K562 (cell line): ENCODE measurements around the gene GEMIN2. TPM values are rescaled to one million over a fixed set of nuclear protein-coding genes. Genes with fewer than 3 reads are reported as not detected.

Experiments used
- ATAC-seq: fragments of 200-7000 bp; cut with Tn5 transposase; 3 replicates; pipeline ENCODE4 v1.9.1; 2020; ENCODE audit warnings: moderate library complexity
- BruUV-seq: library from RNA; stranded (reverse); fragments of 400-500 nt; replicated peaks from 2 replicates; lab custom pipeline; 2021; lab: Mats Ljungman, UMichigan
- CTCF ChIA-PET: fragments of 300-600 bp; formaldehyde crosslinking; extraction: SDS; loops from one replicate; lab custom pipeline; 2021; ENCODE audit warnings: low intra/inter-chr PET ratio; lab: Yijun Ruan, JAX
- POLR2A ChIA-PET: fragments of 300-600, 350-650 bp; sonication (Branson Sonifier 250); formaldehyde crosslinking; extraction: SDS; loops from one replicate; lab custom pipeline; 2021; ENCODE audit warnings: antibody characterized with exemption, inconsistent platforms; lab: Yijun Ruan, JAX
- DNase-seq, 4 experiments: peaks; one replicate each; pipeline versions ENCODE4 v3.0.0 to v3.0.0-alpha.2; 2011 to 2018; ENCODE audit warnings: low spot score in 3 of 4, mixed read lengths in 3 of 4; ENCODE audit errors: extremely low read depth in 1 of 4
- FAIRE-seq: peaks from 2 replicates; lab custom pipeline; 2011; peaks lifted over from hg19 to GRCh38; lab: Jason Lieb, UNC
- H2AFZ ChIP-seq: 2 replicates; pipeline ENCODE4 v1.6.0; 2011; ENCODE audit warnings: low read depth, low read length, control low read depth, inconsistent platforms
- H3K27ac ChIP-seq: fragments of 200-600 bp; 3 replicates; pipeline ENCODE4 v1.8.0; 2011; ENCODE audit warnings: low read depth, mild to moderate bottlenecking, control low read depth, inconsistent platforms, low read length, moderate library complexity, mixed read lengths; ENCODE audit errors: extremely low read depth
- H3K27me3 ChIP-seq, 2 experiments: fragments of 300-600 bp in 1 of 2; 2 replicates in 1 of 2; 3 replicates in 1 of 2; pipeline versions ENCODE4 v1.6.0 to v1.8.0; 2011; ENCODE audit warnings: inconsistent platforms in 2 of 2, low read length in 2 of 2, mild to moderate bottlenecking in 1 of 2, mixed read lengths in 1 of 2, moderate library complexity in 1 of 2; ENCODE audit not compliant: control insufficient read depth in 2 of 2, insufficient read depth in 2 of 2
- H3K36me3 ChIP-seq: fragments of 300-600 bp; 3 replicates; pipeline ENCODE4 v1.8.0; 2011; ENCODE audit warnings: mild to moderate bottlenecking, low read length, inconsistent platforms; ENCODE audit not compliant: control insufficient read depth, insufficient read depth
- H3K4me1 ChIP-seq, 2 experiments: fragments of 200-600 bp in 1 of 2; replicated peaks in 1 of 2; 2 replicates in 1 of 2; 3 replicates in 1 of 2; pipeline versions ENCODE4 v1.5.1 to v1.8.0; 2011; ENCODE audit warnings: inconsistent platforms in 2 of 2, low read length in 2 of 2, mild to moderate bottlenecking in 1 of 2, mixed read lengths in 1 of 2, moderate library complexity in 1 of 2; ENCODE audit not compliant: control insufficient read depth in 2 of 2, insufficient read depth in 2 of 2
- H3K4me2 ChIP-seq: 2 replicates; pipeline ENCODE4 v1.6.1; 2011; ENCODE audit warnings: low read length, control low read depth, inconsistent platforms, mixed read lengths; ENCODE audit not compliant: insufficient read depth
- H3K4me3 ChIP-seq: fragments of 200-600 bp; sonication (generic), shearing (Covaris generic); 2 replicates; pipeline ENCODE4 v1.5.1; 2016; ENCODE audit warnings: control low read depth, inconsistent platforms
- H3K79me2 ChIP-seq: fragments of 200-600 bp; 3 replicates; pipeline ENCODE4 v1.8.0; 2011; ENCODE audit warnings: low read length, inconsistent platforms; ENCODE audit not compliant: control insufficient read depth, insufficient read depth
- H3K9ac ChIP-seq, 2 experiments: 2 replicates each; pipeline versions ENCODE4 v1.6.0 to v1.6.1; 2011; ENCODE audit warnings: low read depth in 2 of 2, low read length in 2 of 2, control low read depth in 1 of 2, inconsistent platforms in 1 of 2, mild to moderate bottlenecking in 1 of 2, mixed read lengths in 1 of 2; ENCODE audit not compliant: insufficient read depth in 1 of 2
- H3K9me1 ChIP-seq: one replicate; pipeline ENCODE4 v1.6.0; 2011; ENCODE audit warnings: inconsistent platforms, mild to moderate bottlenecking, low read length, moderate library complexity; ENCODE audit not compliant: control insufficient read depth, insufficient read depth
- H3K9me3 ChIP-seq: replicated peaks from 2 replicates; pipeline ENCODE4 v1.5.1; 2011; ENCODE audit warnings: low read depth, low read length, inconsistent platforms; ENCODE audit not compliant: control insufficient read depth, insufficient read depth
- H4K20me1 ChIP-seq: replicated peaks from 2 replicates; pipeline ENCODE4 v1.6.1; 2011; ENCODE audit warnings: low read length, inconsistent platforms, mixed read lengths; ENCODE audit not compliant: control insufficient read depth, insufficient read depth
- BHLHE40 ChIP-seq: IDR thresholded peaks from 2 replicates; pipeline ENCODE4 v1.6.1; 2011; ENCODE audit warnings: low read length, improper control_type of control experiment
- BRD4 ChIP-seq: fragments of 200-600 bp; sonication (generic); IDR thresholded peaks from 2 replicates; pipeline ENCODE4 v1.6.1; 2017; ENCODE audit warnings: inconsistent platforms
- CHD4 ChIP-seq: fragments of 200-600 bp; sonication (generic); IDR thresholded peaks from 3 replicates; pipeline ENCODE4 v1.6.1; 2012; ENCODE audit warnings: low read depth, mild to moderate bottlenecking, mixed read lengths, low read length, inconsistent platforms; ENCODE audit not compliant: insufficient read depth, insufficient replicate concordance, poor library complexity, severe bottlenecking
- GABPB1 ChIP-seq: sonication (generic); formaldehyde crosslinking; IDR thresholded peaks from 2 replicates; pipeline ENCODE4 v1.8.0; 2022; ENCODE audit warnings: mild to moderate bottlenecking, missing genetic modification reagents
- HLTF ChIP-seq: fragments of 450-650 bp; IDR thresholded peaks from 2 replicates; pipeline ENCODE4 v1.6.1; 2016
- HMGN3 ChIP-seq: IDR thresholded peaks from 2 replicates; pipeline ENCODE4 v1.6.1; 2011; ENCODE audit warnings: borderline replicate concordance, low read depth, mild to moderate bottlenecking, mixed read lengths, low read length; ENCODE audit not compliant: insufficient read length; ENCODE audit errors: extremely low read depth
- IRF2 ChIP-seq: sonication (generic); formaldehyde crosslinking; IDR thresholded peaks from 2 replicates; pipeline ENCODE4 v1.8.1; 2022; ENCODE audit warnings: mild to moderate bottlenecking, missing genetic modification reagents
- KLF16 ChIP-seq: IDR thresholded peaks from 2 replicates; pipeline ENCODE4 v1.6.1; 2016; ENCODE audit warnings: antibody characterized with exemption
- MNT ChIP-seq, 2 experiments: fragments of 450-650 bp; conservative IDR thresholded peaks; 2 replicates each; pipeline ENCODE4 v1.6.1; 2017; ENCODE audit warnings: mild to moderate bottlenecking in 2 of 2, moderate library complexity in 2 of 2
- NELFE ChIP-seq: IDR thresholded peaks from 2 replicates; pipeline ENCODE4 v1.6.1; 2011; ENCODE audit warnings: mild to moderate bottlenecking; ENCODE audit not compliant: insufficient read depth, insufficient read length
- PHB ChIP-seq: fragments of 250-450 bp; sonication (Bioruptor Pico); IDR thresholded peaks from 2 replicates; pipeline ENCODE4 v1.5.0; 2021
- POU5F1 ChIP-seq: fragments of 150-350 bp; IDR thresholded peaks from 2 replicates; pipeline ENCODE4 v1.6.1; 2014; ENCODE audit warnings: borderline replicate concordance, low read length, low read depth, mild to moderate bottlenecking; ENCODE audit not compliant: partially characterized antibody
- SIX5 ChIP-seq, 2 experiments: IDR thresholded peaks; 2 replicates each; pipeline ENCODE4 v1.6.1; 2011; ENCODE audit warnings: low read length in 2 of 2, borderline replicate concordance in 1 of 2, low read depth in 1 of 2, mild to moderate bottlenecking in 1 of 2, moderate library complexity in 1 of 2; ENCODE audit not compliant: insufficient read depth in 1 of 2
- U2AF1 ChIP-seq: fragments of 200-400 bp; formaldehyde crosslinking; optimal IDR thresholded peaks from 2 replicates; pipeline ENCODE3; 2017; ENCODE audit warnings: mild to moderate bottlenecking, low read depth, low read length, moderate library complexity
- YBX1 ChIP-seq: fragments of 450-650 bp; IDR thresholded peaks from 2 replicates; pipeline ENCODE4 v1.7.1; 2016; ENCODE audit warnings: mild to moderate bottlenecking
- YY1 ChIP-seq, 3 experiments: IDR thresholded peaks; 2 replicates each; pipeline ENCODE4 v1.6.1; 2011; ENCODE audit warnings: low read length in 2 of 3, mild to moderate bottlenecking in 2 of 3, moderate library complexity in 2 of 3, borderline replicate concordance in 1 of 3, control low read depth in 1 of 3, low read depth in 1 of 3; ENCODE audit not compliant: insufficient read depth in 3 of 3, insufficient replicate concordance in 2 of 3, control insufficient read depth in 1 of 3, insufficient read length in 1 of 3; ENCODE audit errors: extremely low read depth in 1 of 3
- ZZZ3 ChIP-seq: fragments of 450-650 bp; IDR thresholded peaks from 2 replicates; pipeline ENCODE4 v1.6.1; 2016; ENCODE audit warnings: antibody characterized with exemption, mild to moderate bottlenecking, moderate library complexity
- WGBS: fragments of 100-300 bp; shearing (Covaris generic); methylation state at CpG from one replicate; pipeline ENCODE4 v1.1.6; 2016; ENCODE audit warnings: low coverage, mixed read lengths; ENCODE audit not compliant: insufficient coverage; ENCODE audit errors: missing lambda C conversion rate; 5-methylcytosine and 5-hydroxymethylcytosine counted together
- in situ Hi-C: fragments of 300-500 bp; cut with MboI; formaldehyde crosslinking; loops from 4 replicates; pipeline ENCODE4 v1.15.0; 2018; ENCODE audit warnings: inconsistent platforms, mixed read lengths
- intact Hi-C: fragments of 100-400 bp; cut with micrococcal nuclease; formaldehyde crosslinking; loops from 2 replicates; pipeline ENCODE4 v1.14.2; 2022
- polyA plus RNA-seq, 8 experiments: library from polyadenylated mRNA; depleted of rRNA in 4 of 8; stranded (reverse) in 5 of 8; unstranded in 3 of 8; fragments of >200 nt; fragmentation: Nextera tagmentation in 2 of 8; fragmentation: Illumina TruSeq in 1 of 8; extraction: Ambion mirVana in 2 of 8; extraction: Trizol in 1 of 8; gene quantifications; 2 replicates each; pipeline versions ENCODE4 v1.2.1 to v1.2.3, GENCODE V29; 2011 to 2014; ENCODE audit warnings: inconsistent platforms in 1 of 8, missing spikeins in 1 of 8
- total RNA-seq, 7 experiments: library from RNA; depleted of rRNA in 6 of 7; stranded (reverse); fragments of >200 nt in 6 of 7; fragmentation: Illumina TruSeq in 2 of 7; extraction: Trizol in 2 of 7; gene quantifications; 2 replicates each; pipeline versions ENCODE4 v1.2.1 to v1.2.3, GENCODE V29; 2011 to 2021; ENCODE audit warnings: low replicate concordance in 1 of 7
- TF ChIP-seq, protein P1 (sequence below): sonication (generic); formaldehyde crosslinking; IDR thresholded peaks from 2 replicates; pipeline ENCODE4 v1.9.0; 2022; ENCODE audit warnings: mild to moderate bottlenecking, missing genetic modification reagents
- TF ChIP-seq, protein P2 (sequence below): fragments of 250-450 bp; sonication (Bioruptor Pico); IDR thresholded peaks from 2 replicates; pipeline ENCODE4 v1.4.0; 2020; ENCODE audit warnings: mild to moderate bottlenecking, moderate library complexity

The GEMIN2 gene
- total and polyA plus RNA-seq, 9 of the 15 experiments (the other 6 are each of a cell fraction or from before 2014, with no cell fraction given), result 23.0 to 87.6 (median 45.5) TPM

DNA sequence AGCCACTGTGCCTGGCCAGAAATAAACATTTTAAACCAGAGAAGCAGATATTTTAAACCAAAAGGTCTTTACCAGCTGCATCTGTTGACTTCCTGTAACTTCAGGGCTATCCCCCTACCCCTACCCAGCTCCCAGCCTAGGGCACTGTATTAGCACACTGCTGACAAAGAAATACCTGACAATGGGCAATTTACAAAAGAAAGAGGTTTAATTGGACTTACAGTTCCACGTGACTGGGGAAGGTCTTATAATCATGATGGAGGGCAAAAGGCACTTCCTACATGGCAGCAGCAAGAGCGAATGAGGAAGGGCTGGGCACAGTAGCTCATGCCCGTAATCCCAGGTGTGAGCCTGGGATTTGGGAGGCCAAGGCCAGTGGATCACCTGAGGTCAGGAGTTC, 26.0 kb downstream of the GEMIN2 start:
- Histone ChIP-seq H3K27me3 (no peaks in the 10 kb centered on the region), H3K9me3 (no peaks in the 10 kb centered on the region; the same call in 1 of the 2 replicates), H3K79me2 (no peaks in the 10 kb centered on the region), H3K36me3 (peaks cover 23% of the 10 kb centered on the region; the same call in 2 of the 3 replicates), H3K4me3 (no peak overlapping the region), H3K4me2 (no peak overlapping the region), H3K4me1 (peaks cover 0 to 1% of the 10 kb centered on the region in 2 experiments; a peak in 2 of 5 replicates), H3K9ac (no peak overlapping the region), H2AFZ (no peak overlapping the region), H4K20me1 (no peaks in the 10 kb centered on the region), H3K27ac (no peak overlapping the region), H3K9me1 (no peaks in the 10 kb centered on the region)
- ChIA-PET CTCF (no interaction called here), POLR2A (no interaction called here)
- no TSS peak for BruUV-seq
- 86% methylated on average over 3 of the region's 3 CpGs for WGBS
- in situ Hi-C loops, result no loop called here
- no peak for FAIRE-seq
- intact Hi-C loops, result no loop called here
- TF ChIP-seq IRF2 (CRISPR knock-in tag) (no peak), YBX1 (no peak), SIX5 (IDR thresholded peaks at IDR 0.05; ENCODE audit: borderline replicate concordance in 1 of 2, insufficient read depth in 1 of 2, low read depth in 1 of 2, low read length in 2 of 2) (no peak), GABPB1 (no peak), HMGN3 (no peak), MNT (conservative IDR thresholded peaks at IDR 0.05) (no peak), CHD4 (no peak), HLTF (no peak), NELFE (no peak), YY1 (IDR thresholded peaks at IDR 0.05; ENCODE audit: borderline replicate concordance in 1 of 3, control insufficient read depth in 1 of 3, extremely low read depth in 1 of 3, insufficient read depth in 3 of 3, insufficient read length in 1 of 3, insufficient replicate concordance in 2 of 3, low read depth in 1 of 3, low read length in 2 of 3) (no peak), BHLHE40 (no peak), ZZZ3 (no peak), POU5F1 (no peak), U2AF1 (no peak), BRD4 (no peak), KLF16 (no peak), PHB (no peak)
- TF ChIP-seq, protein P1, sequence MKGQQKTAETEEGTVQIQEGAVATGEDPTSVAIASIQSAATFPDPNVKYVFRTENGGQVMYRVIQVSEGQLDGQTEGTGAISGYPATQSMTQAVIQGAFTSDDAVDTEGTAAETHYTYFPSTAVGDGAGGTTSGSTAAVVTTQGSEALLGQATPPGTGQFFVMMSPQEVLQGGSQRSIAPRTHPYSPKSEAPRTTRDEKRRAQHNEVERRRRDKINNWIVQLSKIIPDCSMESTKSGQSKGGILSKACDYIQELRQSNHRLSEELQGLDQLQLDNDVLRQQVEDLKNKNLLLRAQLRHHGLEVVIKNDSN, result no peak
- TF ChIP-seq, protein P2, sequence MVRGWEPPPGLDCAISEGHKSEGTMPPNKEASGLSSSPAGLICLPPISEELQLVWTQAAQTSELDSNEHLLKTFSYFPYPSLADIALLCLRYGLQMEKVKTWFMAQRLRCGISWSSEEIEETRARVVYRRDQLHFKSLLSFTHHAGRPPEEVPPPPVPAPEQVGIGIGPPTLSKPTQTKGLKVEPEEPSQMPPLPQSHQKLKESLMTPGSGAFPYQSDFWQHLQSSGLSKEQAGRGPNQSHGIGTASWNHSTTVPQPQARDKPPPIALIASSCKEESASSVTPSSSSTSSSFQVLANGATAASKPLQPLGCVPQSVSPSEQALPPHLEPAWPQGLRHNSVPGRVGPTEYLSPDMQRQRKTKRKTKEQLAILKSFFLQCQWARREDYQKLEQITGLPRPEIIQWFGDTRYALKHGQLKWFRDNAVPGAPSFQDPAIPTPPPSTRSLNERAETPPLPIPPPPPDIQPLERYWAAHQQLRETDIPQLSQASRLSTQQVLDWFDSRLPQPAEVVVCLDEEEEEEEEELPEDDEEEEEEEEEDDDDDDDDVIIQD (CRISPR knock-in tag), result no peak
- DNase-seq, result no peak
- ATAC-seq, result no peak
